Inflammatory macrophage treated with lipopolysaccharide for 1 hour (primary cell): ENCODE data around the gene CYB561A3.

ENCODE experiments used
- DNase-seq, 2 donors: peaks; one replicate each; pipeline ENCODE4 v3.0.0-alpha.2; 2020 to 2022

Gene CYB561A3

DNA sequence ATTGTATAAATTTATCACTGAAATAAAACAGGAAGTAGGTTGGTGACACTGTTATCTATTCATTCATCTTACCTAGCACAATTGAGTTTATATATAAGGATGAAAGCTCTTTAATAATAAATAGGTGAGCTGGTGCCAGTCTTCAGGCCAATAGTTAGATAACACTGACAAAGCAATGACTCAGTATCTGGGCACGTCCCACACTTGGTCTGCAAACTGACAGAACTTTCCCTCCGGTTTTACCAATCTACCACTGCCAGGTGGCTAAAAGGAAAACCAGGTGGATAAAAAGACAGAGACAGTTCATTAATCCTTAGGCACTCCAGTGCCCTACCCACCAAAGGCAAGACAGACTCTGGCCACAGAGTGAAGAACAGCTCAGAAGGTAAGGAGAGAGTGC, 46.4 kb downstream of the CYB561A3 start:
- no peak for DNase-seq

- no peak for DNase-seq
Measured at GRCh38 chr11:61310749-61311148, 50.9 kb downstream of the CYB561A3 start.

- no peak for DNase-seq
Measured at GRCh38 chr11:61309739-61310138, 51.9 kb downstream of the CYB561A3 start.

DNA sequence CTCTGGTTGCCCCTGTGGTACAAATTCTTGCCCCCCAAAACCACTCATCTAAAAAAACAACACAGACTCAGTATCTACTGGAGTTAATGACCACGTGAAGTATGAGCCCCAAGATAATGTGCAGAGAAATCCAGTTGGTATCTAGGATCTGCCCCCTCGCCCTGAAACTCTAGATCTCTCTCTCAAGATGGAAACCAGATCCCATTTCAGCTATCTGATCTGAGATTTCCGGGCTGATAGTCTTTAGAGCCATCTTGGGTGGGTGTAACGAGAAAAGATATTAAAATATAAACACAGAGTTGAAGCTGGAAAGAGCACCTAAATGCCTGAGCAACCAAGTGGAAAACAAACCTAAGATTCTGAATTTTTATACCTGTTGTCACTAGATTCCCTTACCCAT, 52.5 kb downstream of the CYB561A3 start:
- DNase-seq, result no peak

- DNase-seq, result no peak
Measured at GRCh38 chr11:61307354-61307753, 54.3 kb downstream of the CYB561A3 start.

DNA sequence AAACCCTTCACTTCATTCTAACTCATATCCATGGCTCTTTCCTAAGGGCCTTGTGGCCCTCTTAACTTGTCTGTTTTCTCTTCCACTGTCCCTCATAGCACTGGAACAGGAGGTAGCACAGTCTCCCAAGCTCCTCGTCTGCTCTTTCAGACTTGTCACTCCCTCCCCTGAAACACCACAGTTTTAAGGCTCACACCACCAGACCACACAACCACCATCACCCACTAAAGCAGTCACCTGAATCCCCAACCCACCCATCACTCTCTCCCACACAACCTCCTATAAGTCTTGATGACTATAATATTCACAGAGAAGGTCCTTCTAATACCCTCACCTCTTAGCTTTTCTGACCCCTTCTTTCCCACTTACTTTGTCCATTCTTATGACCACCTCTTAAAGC, 55.5 kb downstream of the CYB561A3 start:
- no peak for DNase-seq

DNA sequence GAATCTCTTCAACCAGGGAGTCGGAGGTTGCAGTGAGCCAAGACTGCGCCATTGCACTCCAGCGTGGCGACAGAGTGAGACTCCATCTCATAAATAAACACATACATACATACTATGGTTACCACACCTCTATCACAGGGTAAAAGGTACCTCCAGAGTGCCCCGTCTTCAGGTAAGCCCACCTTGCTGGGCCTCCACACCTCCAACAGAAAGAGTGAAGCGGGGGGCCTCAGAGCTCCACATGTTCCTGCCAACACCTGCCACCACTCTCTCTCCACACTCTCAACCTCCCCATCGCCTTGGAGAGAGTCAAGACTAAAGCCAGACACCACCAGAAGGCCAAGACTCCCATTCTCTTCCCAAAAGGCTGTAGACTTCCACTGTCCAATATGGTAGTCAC, 56.3 kb downstream of the CYB561A3 start:
- DNase-seq, result no peak

GRCh38 chr11:61303725-61304124, 58.0 kb downstream of the CYB561A3 start:
- DNase-seq, result no peak

DNA sequence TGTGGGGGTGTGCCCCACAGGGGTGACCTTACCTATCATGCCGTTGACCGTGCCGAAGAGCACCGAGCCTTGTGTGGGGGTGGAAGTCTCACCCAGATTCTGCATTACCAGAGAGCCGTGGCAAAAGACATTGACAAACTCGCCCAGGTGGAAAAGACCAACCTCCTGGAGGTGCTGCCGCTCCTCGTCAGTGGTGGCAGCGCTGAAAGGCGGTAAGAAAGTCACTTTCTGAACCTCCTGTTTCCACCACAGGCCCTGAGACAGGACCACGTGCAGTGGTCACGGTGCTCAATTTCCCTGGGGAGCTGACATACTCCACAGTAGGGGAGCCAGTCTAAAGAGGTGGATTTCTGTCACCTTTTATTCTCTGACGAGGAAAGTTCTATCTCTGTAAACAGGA, 59.1 kb downstream of the CYB561A3 start:
- no peak for DNase-seq
